IMR-90 (cell line): ENCODE results near the gene INPP5A.

ENCODE experiments used
- POLR2A ChIP-seq: IDR thresholded peaks from 2 replicates; pipeline ENCODE4 v1.6.1; 2012; ENCODE audit warnings: mild to moderate bottlenecking, low read depth, low read length
- RFX5 ChIP-seq: IDR thresholded peaks from 2 replicates; pipeline ENCODE4 v1.8.0; 2012; ENCODE audit warnings: low read depth, mild to moderate bottlenecking, low read length, moderate library complexity
- TF ChIP-seq, protein P1 (sequence below): conservative IDR thresholded peaks from 2 replicates; pipeline ENCODE4 v1.5.1; 2012; ENCODE audit warnings: mild to moderate bottlenecking, low read depth, low read length, improper control_type of control experiment

GRCh38 chr10:132676193-132676891 lies 138.8 kb downstream of the INPP5A start:
- TF ChIP-seq, protein P1, sequence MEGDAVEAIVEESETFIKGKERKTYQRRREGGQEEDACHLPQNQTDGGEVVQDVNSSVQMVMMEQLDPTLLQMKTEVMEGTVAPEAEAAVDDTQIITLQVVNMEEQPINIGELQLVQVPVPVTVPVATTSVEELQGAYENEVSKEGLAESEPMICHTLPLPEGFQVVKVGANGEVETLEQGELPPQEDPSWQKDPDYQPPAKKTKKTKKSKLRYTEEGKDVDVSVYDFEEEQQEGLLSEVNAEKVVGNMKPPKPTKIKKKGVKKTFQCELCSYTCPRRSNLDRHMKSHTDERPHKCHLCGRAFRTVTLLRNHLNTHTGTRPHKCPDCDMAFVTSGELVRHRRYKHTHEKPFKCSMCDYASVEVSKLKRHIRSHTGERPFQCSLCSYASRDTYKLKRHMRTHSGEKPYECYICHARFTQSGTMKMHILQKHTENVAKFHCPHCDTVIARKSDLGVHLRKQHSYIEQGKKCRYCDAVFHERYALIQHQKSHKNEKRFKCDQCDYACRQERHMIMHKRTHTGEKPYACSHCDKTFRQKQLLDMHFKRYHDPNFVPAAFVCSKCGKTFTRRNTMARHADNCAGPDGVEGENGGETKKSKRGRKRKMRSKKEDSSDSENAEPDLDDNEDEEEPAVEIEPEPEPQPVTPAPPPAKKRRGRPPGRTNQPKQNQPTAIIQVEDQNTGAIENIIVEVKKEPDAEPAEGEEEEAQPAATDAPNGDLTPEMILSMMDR = no peak
- no peak for TF ChIP-seq POLR2A
- no peak for TF ChIP-seq RFX5
